HCT116 (cell line): Measurements from ENCODE around the gene PYGL. TPM values are rescaled to one million over a fixed set of nuclear protein-coding genes. Genes with fewer than 3 reads are reported as not detected.

Experiments
- ATAC-seq: fragments of 200-7000 bp; cut with Tn5 transposase; 2 replicates; pipeline ENCODE4 v1.9.1; 2020; ENCODE audit warnings: mild to moderate bottlenecking, moderate library complexity
- BruUV-seq: library from RNA; stranded (reverse); fragments of 400-500 nt; replicated peaks from 2 replicates; lab custom pipeline; 2021; lab: Mats Ljungman, UMichigan
- CTCF ChIA-PET: fragments of 300-600 bp; sonication (Branson Sonifier 250); formaldehyde crosslinking; loops from one replicate; lab custom pipeline; 2021; ENCODE audit warnings: antibody characterized with exemption; lab: Charles Lee
- POLR2A ChIA-PET: fragments of 300-600, 350-600 bp; sonication (Branson Sonifier 250); formaldehyde crosslinking; loops from one replicate; lab custom pipeline; 2021; ENCODE audit warnings: antibody characterized with exemption; lab: Charles Lee
- RAD21 ChIA-PET, 2 experiments: fragments of 300-600 bp; sonication (Branson Sonifier 250); formaldehyde crosslinking; loops; one replicate each; lab custom pipeline; 2023; ENCODE audit warnings: low total read pairs in 2 of 2; ENCODE audit not compliant: uncharacterized antibody in 2 of 2, unreplicated experiment in 2 of 2, low non-redundant PET in 1 of 2; lab: Charles Lee
- DNase-seq: peaks from one replicate; pipeline ENCODE4 v3.0.0-alpha.2; 2010; ENCODE audit warnings: low read depth, low spot score
- H2AFZ ChIP-seq: fragments of 200-600 bp; shearing (Covaris generic), sonication (generic); 2 replicates; pipeline ENCODE4 v1.6.1; 2017; ENCODE audit warnings: low read depth, mixed run types, mixed read lengths, antibody characterized with exemption, low read length; ENCODE audit not compliant: poor library complexity, severe bottlenecking
- H3K27ac ChIP-seq: 2 replicates; pipeline ENCODE4 v1.5.1; 2012; ENCODE audit warnings: low read depth, low read length
- H3K27me3 ChIP-seq: fragments of 200-600 bp; sonication (generic); 2 replicates; pipeline ENCODE4 v1.6.1; 2016; ENCODE audit warnings: mixed run types, low read length, mixed read lengths; ENCODE audit not compliant: insufficient read depth
- H3K36me3 ChIP-seq, 2 experiments: fragments of 200-500 bp in 1 of 2; fragments of 200-600 bp in 1 of 2; sonication (Bioruptor generic) in 1 of 2; sonication (generic) in 1 of 2; 2 replicates each; pipeline versions ENCODE4 v1.5.1 to v1.6.1; 2014 to 2016; ENCODE audit warnings: low read length in 2 of 2, inconsistent platforms in 1 of 2, mixed read lengths in 1 of 2, mixed run types in 1 of 2; ENCODE audit not compliant: insufficient read depth in 2 of 2, control insufficient read depth in 1 of 2
- H3K4me1 ChIP-seq, 2 experiments: fragments of 200-600 bp in 1 of 2; sonication (generic) in 1 of 2; 2 replicates each; pipeline versions ENCODE4 v1.5.1 to v1.6.1; 2012 to 2017; ENCODE audit warnings: low read length in 2 of 2, inconsistent platforms in 1 of 2, mild to moderate bottlenecking in 1 of 2, mixed read lengths in 1 of 2, mixed run types in 1 of 2, moderate library complexity in 1 of 2; ENCODE audit not compliant: insufficient read depth in 2 of 2, control insufficient read depth in 1 of 2
- H3K4me2 ChIP-seq: fragments of 200-600 bp; sonication (generic); 2 replicates; pipeline ENCODE4 v1.6.1; 2017; ENCODE audit warnings: mixed run types, low read length, mixed read lengths
- H3K4me3 ChIP-seq, 2 experiments: fragments of 200-600 bp in 1 of 2; sonication (generic) in 1 of 2; replicated peaks in 1 of 2; 2 replicates each; pipeline ENCODE4 v1.5.1; 2011 to 2016; ENCODE audit warnings: low read length in 2 of 2, control low read depth in 1 of 2, low read depth in 1 of 2, mild to moderate bottlenecking in 1 of 2, mixed read lengths in 1 of 2, mixed run types in 1 of 2
- H3K79me2 ChIP-seq: fragments of 200-600 bp; sonication (generic); 2 replicates; pipeline ENCODE4 v1.6.1; 2017; ENCODE audit warnings: mild to moderate bottlenecking, mixed run types, low read length, moderate library complexity, mixed read lengths; ENCODE audit not compliant: insufficient read depth
- H3K9ac ChIP-seq: fragments of 200-600 bp; sonication (generic); 2 replicates; pipeline ENCODE4 v1.6.1; 2016; ENCODE audit warnings: low read length, mixed read lengths
- H3K9me2 ChIP-seq: fragments of 200-600 bp; sonication (generic), shearing (Covaris generic); 2 replicates; pipeline ENCODE4 v1.6.1; 2017; ENCODE audit warnings: mixed run types, mild to moderate bottlenecking, moderate library complexity; ENCODE audit not compliant: insufficient read depth
- H3K9me3 ChIP-seq, 2 experiments: fragments of 200-500 bp in 1 of 2; fragments of 200-600 bp in 1 of 2; sonication (Bioruptor generic) in 1 of 2; sonication (generic) in 1 of 2; 2 replicates each; pipeline ENCODE4 v1.6.1; 2014 to 2017; ENCODE audit warnings: low read length in 2 of 2, mixed read lengths in 2 of 2, inconsistent platforms in 1 of 2, low read depth in 1 of 2, mild to moderate bottlenecking in 1 of 2, mixed run types in 1 of 2, moderate library complexity in 1 of 2; ENCODE audit not compliant: control insufficient read depth in 1 of 2, insufficient read depth in 1 of 2
- H4K20me1 ChIP-seq: fragments of 200-600 bp; sonication (generic), shearing (Covaris generic); 2 replicates; pipeline ENCODE4 v1.6.1; 2017; ENCODE audit warnings: mixed run types, mild to moderate bottlenecking, moderate library complexity; ENCODE audit not compliant: insufficient read depth
- ATF3 ChIP-seq: IDR thresholded peaks from 2 replicates; pipeline ENCODE4 v1.6.1; 2012
- CBX3 ChIP-seq: IDR thresholded peaks from 2 replicates; pipeline ENCODE4 v1.6.1; 2012; ENCODE audit warnings: low read depth
- CEBPB ChIP-seq: IDR thresholded peaks from 2 replicates; pipeline ENCODE4 v1.6.1; 2012; ENCODE audit warnings: low read depth
- CTCF ChIP-seq, 3 experiments: fragments of 200-600 bp in 1 of 3; sonication (generic) in 1 of 3; IDR thresholded peaks in 2 of 3; conservative IDR thresholded peaks in 1 of 3; 2 replicates each; pipeline ENCODE4 v1.5.1; 2012 to 2017; ENCODE audit warnings: low read depth in 2 of 3, low read length in 2 of 3, antibody characterized with exemption in 1 of 3, borderline replicate concordance in 1 of 3, control low read depth in 1 of 3, mild to moderate bottlenecking in 1 of 3, mixed read lengths in 1 of 3, mixed run types in 1 of 3, moderate library complexity in 1 of 3; ENCODE audit not compliant: insufficient read depth in 1 of 3
- EGR1 ChIP-seq: IDR thresholded peaks from 2 replicates; pipeline ENCODE4 v1.6.1; 2012; ENCODE audit warnings: low read depth
- ELF1 ChIP-seq: IDR thresholded peaks from 2 replicates; pipeline ENCODE4 v1.6.1; 2012; ENCODE audit warnings: low read depth, borderline replicate concordance
- EZH2 ChIP-seq: fragments of 200-600 bp; sonication (generic); IDR thresholded peaks from 2 replicates; pipeline ENCODE4 v1.6.1; 2017; ENCODE audit warnings: antibody characterized with exemption, mixed run types
- FOSL1 ChIP-seq: IDR thresholded peaks from 2 replicates; pipeline ENCODE4 v1.6.1; 2012; ENCODE audit warnings: low read depth
- MAX ChIP-seq: IDR thresholded peaks from 2 replicates; pipeline ENCODE4 v1.6.1; 2012
- POLR2A ChIP-seq: IDR thresholded peaks from 2 replicates; pipeline ENCODE4 v1.7.0; 2011; ENCODE audit warnings: borderline replicate concordance; ENCODE audit not compliant: insufficient read depth, insufficient read length; ENCODE audit errors: extremely low read depth
- RAD21 ChIP-seq: IDR thresholded peaks from 2 replicates; pipeline ENCODE4 v1.6.1; 2012; ENCODE audit warnings: low read depth, mild to moderate bottlenecking
- REST ChIP-seq: IDR thresholded peaks from 2 replicates; pipeline ENCODE4 v1.6.1; 2012; ENCODE audit warnings: low read depth
- SIN3A ChIP-seq: IDR thresholded peaks from 2 replicates; pipeline ENCODE4 v1.6.1; 2012; ENCODE audit warnings: low read depth
- TCF7L2 ChIP-seq: IDR thresholded peaks from 2 replicates; pipeline ENCODE4 v1.7.0; 2011; ENCODE audit warnings: borderline replicate concordance, inconsistent platforms; ENCODE audit not compliant: insufficient read depth, insufficient read length; ENCODE audit errors: extremely low read depth
- ZBTB33 ChIP-seq: IDR thresholded peaks from 2 replicates; pipeline ENCODE4 v1.6.1; 2011; ENCODE audit warnings: mild to moderate bottlenecking, low read length, moderate library complexity; ENCODE audit not compliant: insufficient replicate concordance; ENCODE audit errors: extremely low read depth
- ZFX ChIP-seq: fragments of 450-650 bp; IDR thresholded peaks from 2 replicates; pipeline ENCODE4 v1.6.1; 2017
- ZNF274 ChIP-seq: fragments of 200-500 bp; sonication (Bioruptor generic); IDR thresholded peaks from 2 replicates; pipeline ENCODE4 v1.6.1; 2014; ENCODE audit warnings: mild to moderate bottlenecking, low read depth, low read length, inconsistent platforms
- intact Hi-C: fragments of 100-400 bp; cut with micrococcal nuclease; formaldehyde crosslinking; loops from 2 replicates; pipeline ENCODE4 v1.10.0; 2022
- total RNA-seq: library from RNA; stranded (reverse); gene quantifications from one replicate; pipeline ENCODE4 v1.2.1, GENCODE V29; 2021; ENCODE audit not compliant: unreplicated experiment

The PYGL gene
- total RNA-seq, 1 experiment from 2014 or later: 173 TPM

GRCh38 chr14:50917449-50917848 is 26.8 kb downstream of the PYGL start:
- H3K9me2 ChIP-seq: no peaks in the 10 kb centered on the region
- no peak for TF ChIP-seq ZBTB33
- no peak for TF ChIP-seq RAD21
- TF ChIP-seq CEBPB: no peak
- no peak for TF ChIP-seq SIN3A
- no peak for TF ChIP-seq ELF1
- no peak for TF ChIP-seq CBX3
- no peak for TF ChIP-seq TCF7L2
- no peak for TF ChIP-seq MAX
- TF ChIP-seq EZH2: no peak
- no peak for TF ChIP-seq ZNF274
- no peak for TF ChIP-seq ZFX
- no peak for TF ChIP-seq EGR1
- TF ChIP-seq ATF3: no peak
- TF ChIP-seq POLR2A: no peak
- no peak for TF ChIP-seq REST
- TF ChIP-seq CTCF (IDR thresholded peaks at IDR 0.05 in 2 of 3, conservative IDR thresholded peaks at IDR 0.05 in 1 of 3; ENCODE audit: borderline replicate concordance in 1 of 3, insufficient read depth in 1 of 3, low read depth in 2 of 3, low read length in 2 of 3): no peak
- TF ChIP-seq FOSL1: no peak
- CTCF ChIA-PET: no interaction called here
- H3K9me3 ChIP-seq: no peaks in the 10 kb centered on the region
- H3K36me3 ChIP-seq: peaks cover 57 to 71% of the 10 kb centered on the region in 2 experiments
- H3K4me2 ChIP-seq: no peak overlapping the region
- POLR2A ChIA-PET: no interaction called here
- RAD21 ChIA-PET: no interaction called here
- ATAC-seq (no peak), DNase-seq (no peak)
- no peaks in the 10 kb centered on the region for H3K79me2 ChIP-seq
- H3K27me3 ChIP-seq: no peaks in the 10 kb centered on the region
- intact Hi-C loops: no loop called here
- no peak overlapping the region for H3K9ac ChIP-seq
- no peaks in the 10 kb centered on the region for H4K20me1 ChIP-seq
- H3K4me1 ChIP-seq: no peaks in the 10 kb centered on the region
- no peak overlapping the region for H3K4me3 ChIP-seq
- H3K27ac ChIP-seq: no peak overlapping the region
- no peak overlapping the region for H2AFZ ChIP-seq
- no TSS peak for BruUV-seq
